Stimulated activated CD8-positive, alpha-beta memory T cell treated with anti-CD3 and anti-CD28 coated beads, Interleukin-4, amount 100 ng/mL, for 1 hour (primary cell): ENCODE measurements around the gene CSRP1.
"Not testable (repeated sequence)": the region's sequence is repeated elsewhere in the genome, so short reads cannot be mapped to it uniquely, and the experiment has no call there.

Source experiments
- DNase-seq, 2 donors: peaks; one replicate each; pipeline ENCODE4 v3.0.0-alpha.2; 2020; ENCODE audit warnings: low read depth in 2 of 2, low spot score in 1 of 2

The CSRP1 gene

GRCh38 chr1:201479201-201479730, 27.7 kb downstream of the CSRP1 start:
- no peak for DNase-seq

- DNase-seq = not testable (repeated sequence)
These were observed 28.3 kb downstream of the CSRP1 start for GRCh38 chr1:201478666-201479065.

- DNase-seq = no peak
These were observed 30.1 kb downstream of the CSRP1 start for GRCh38 chr1:201476670-201477344.

- DNase-seq = no peak
These were observed 30.8 kb downstream of the CSRP1 start for GRCh38 chr1:201475915-201476669.

- no peak for DNase-seq
These were observed 31.8 kb downstream of the CSRP1 start for GRCh38 chr1:201475130-201475529.

- no peak for DNase-seq
These were observed 33.6 kb downstream of the CSRP1 start for GRCh38 chr1:201473296-201473695.

GRCh38 chr1:201472321-201472720, 34.6 kb downstream of the CSRP1 start:
- DNase-seq = not testable (repeated sequence)

- DNase-seq = no peak
These were observed 35.2 kb downstream of the CSRP1 start for GRCh38 chr1:201471772-201472171.

- no peak for DNase-seq
These were observed 36.3 kb downstream of the CSRP1 start for GRCh38 chr1:201470581-201470980.

- DNase-seq = no peak
These were observed 37.3 kb downstream of the CSRP1 start for GRCh38 chr1:201469645-201470074.

GRCh38 chr1:201468844-201469644, 37.9 kb downstream of the CSRP1 start, which contains the start of gene PHLDA3:
PHLDA3 (minus strand) TSS chr1:201469188; CDS start chr1:201468786, 402 bp downstream.
- no peak for DNase-seq

GRCh38 chr1:201468501-201468843, 38.5 kb downstream of the CSRP1 start:
- DNase-seq = no peak

- no peak for DNase-seq
These were observed 40.4 kb downstream of the CSRP1 start for GRCh38 chr1:201466492-201466891.

- DNase-seq = no peak
These were observed 41.1 kb downstream of the CSRP1 start for GRCh38 chr1:201465698-201466290.

GRCh38 chr1:201463071-201463552, 43.8 kb downstream of the CSRP1 start:
- no peak for DNase-seq

- no peak for DNase-seq
These were observed 45.1 kb downstream of the CSRP1 start for GRCh38 chr1:201461645-201462441.

GRCh38 chr1:201460814-201461644, 45.9 kb downstream of the CSRP1 start:
- DNase-seq = no peak

- no peak for DNase-seq
These were observed 47.1 kb downstream of the CSRP1 start for GRCh38 chr1:201459775-201460174.

- DNase-seq = no peak
These were observed 47.9 kb downstream of the CSRP1 start for GRCh38 chr1:201459052-201459451.
